Measurements from ENCODE around the gene SOSTDC1. TPM values are rescaled to one million over a fixed set of nuclear protein-coding genes. Genes with fewer than 3 reads are reported as not detected.

Gene SOSTDC1, protein sequence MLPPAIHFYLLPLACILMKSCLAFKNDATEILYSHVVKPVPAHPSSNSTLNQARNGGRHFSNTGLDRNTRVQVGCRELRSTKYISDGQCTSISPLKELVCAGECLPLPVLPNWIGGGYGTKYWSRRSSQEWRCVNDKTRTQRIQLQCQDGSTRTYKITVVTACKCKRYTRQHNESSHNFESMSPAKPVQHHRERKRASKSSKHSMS
- total RNA-seq: 1 to 10 TPM; 2.3 to 3.0 TPM

DNA sequence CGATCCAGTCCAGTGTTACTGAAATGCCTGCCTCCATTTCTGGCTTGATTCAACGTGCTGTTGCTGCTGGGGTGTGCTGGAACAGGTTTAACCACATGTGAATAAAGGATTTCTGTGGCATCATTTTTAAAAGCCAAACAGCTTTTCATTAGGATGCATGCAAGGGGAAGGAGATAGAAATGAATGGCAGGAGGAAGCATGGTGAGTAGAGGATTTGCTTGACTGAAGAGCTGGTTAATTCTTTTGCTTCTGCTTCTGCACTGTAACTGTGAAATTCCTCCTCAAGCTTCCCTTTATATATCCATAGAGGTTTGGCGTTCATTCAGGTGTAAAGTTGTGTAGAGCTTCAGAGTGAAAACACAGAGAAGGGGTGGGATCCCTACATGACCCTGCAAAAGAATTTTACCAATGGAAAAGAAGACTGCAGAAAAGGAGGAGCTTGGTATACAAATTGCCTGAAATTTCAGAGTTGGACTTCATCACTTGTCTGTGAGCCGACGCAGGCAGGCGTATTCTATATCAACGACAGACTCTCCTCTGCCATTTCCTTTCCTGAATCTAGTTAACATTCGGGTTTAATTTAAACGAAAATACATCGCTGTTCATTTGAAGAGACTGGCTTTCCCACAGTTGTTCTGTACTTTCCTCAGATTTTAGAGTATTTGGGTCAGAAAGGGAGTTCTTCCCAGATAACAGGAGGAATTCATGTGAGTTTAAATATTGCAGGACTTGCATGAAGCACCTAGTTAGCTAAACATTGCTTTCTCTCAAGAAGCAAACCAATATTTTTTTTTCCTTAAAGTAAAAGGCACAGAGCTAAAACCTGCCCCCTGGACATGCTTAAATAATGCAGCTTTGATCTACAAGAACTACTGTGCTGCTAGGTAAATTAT is at the start of gene SOSTDC1:
TSS of gene SOSTDC1 (minus strand) at position 270 of the 893 bp plus-strand sequence. CDS start at position 200, 70 bp downstream.
- Histone ChIP-seq H3K4me1 (replicated peaks) (no peaks in the 10 kb centered on the region), H3K27ac (peak within 1 kb of the TSS in 1 of 2 donors; percentile 16), H3K9me3 (no peaks in the 10 kb centered on the region), H3K27me3 (replicated peaks; ENCODE audit: insufficient read depth) (no peaks in the 10 kb centered on the region), H3K4me3 (no peak within 1 kb of the TSS), H3K36me3 (no peaks in the 10 kb centered on the region)
- TF ChIP-seq POLR2A (IDR thresholded peaks at IDR 0.05) (no peak), POLR2AphosphoS5 (IDR thresholded peaks at IDR 0.05) (no peak)
- TF ChIP-seq, protein P1, sequence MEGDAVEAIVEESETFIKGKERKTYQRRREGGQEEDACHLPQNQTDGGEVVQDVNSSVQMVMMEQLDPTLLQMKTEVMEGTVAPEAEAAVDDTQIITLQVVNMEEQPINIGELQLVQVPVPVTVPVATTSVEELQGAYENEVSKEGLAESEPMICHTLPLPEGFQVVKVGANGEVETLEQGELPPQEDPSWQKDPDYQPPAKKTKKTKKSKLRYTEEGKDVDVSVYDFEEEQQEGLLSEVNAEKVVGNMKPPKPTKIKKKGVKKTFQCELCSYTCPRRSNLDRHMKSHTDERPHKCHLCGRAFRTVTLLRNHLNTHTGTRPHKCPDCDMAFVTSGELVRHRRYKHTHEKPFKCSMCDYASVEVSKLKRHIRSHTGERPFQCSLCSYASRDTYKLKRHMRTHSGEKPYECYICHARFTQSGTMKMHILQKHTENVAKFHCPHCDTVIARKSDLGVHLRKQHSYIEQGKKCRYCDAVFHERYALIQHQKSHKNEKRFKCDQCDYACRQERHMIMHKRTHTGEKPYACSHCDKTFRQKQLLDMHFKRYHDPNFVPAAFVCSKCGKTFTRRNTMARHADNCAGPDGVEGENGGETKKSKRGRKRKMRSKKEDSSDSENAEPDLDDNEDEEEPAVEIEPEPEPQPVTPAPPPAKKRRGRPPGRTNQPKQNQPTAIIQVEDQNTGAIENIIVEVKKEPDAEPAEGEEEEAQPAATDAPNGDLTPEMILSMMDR (IDR thresholded peaks at IDR 0.05): no peak
- intact Hi-C loops (cut with DNase I): no loop called here
- 8% methylated on average over 10 of the region's 10 CpGs for WGBS
- peak; percentile 9 for DNase-seq (ENCODE audit: low spot score)

DNA sequence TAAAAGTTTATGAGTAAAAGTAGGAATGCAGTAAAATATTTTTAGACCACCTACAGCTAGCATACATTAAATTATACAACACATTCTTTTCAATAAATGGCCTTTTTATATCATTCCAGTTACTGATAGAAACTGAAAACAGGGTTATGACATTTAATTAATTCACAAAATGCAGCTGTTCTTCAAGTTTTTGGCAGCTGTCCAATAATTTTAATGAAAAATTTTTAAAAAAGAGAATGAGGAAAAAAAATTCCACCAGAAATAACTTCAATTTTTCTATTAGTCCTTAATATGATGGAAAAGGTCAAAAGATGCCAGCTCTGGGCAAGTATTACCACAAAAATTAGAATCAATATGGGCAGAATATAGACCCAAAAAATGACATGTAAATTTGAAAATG is 49.2 kb upstream of the SOSTDC1 start:
- TF ChIP-seq POLR2AphosphoS5 (IDR thresholded peaks at IDR 0.05) (no peak), POLR2A (IDR thresholded peaks at IDR 0.05) (no peak)
- TF ChIP-seq, protein P1 (IDR thresholded peaks at IDR 0.05): no peak
- no peak for DNase-seq (ENCODE audit: low spot score)
- no peaks in the 10 kb centered on the region for H3K9me3 ChIP-seq

DNA sequence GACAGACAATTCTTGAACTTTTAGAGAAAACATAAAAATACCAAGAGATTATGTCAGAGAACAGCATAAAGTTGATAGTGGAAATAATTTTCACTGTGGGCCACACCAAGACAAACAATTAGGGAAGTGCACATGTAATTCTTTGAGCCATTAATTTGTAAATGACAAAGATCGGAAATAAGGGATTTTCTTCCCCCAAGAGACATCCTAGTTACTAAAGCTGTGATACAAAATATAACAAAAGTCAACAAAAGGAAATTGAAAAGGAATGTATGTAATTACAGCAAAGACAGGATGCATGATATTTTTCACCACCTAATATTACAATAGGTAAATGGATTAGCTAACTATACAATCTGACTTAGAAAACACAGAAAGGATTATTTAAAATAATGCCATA is 48.7 kb upstream of the SOSTDC1 start:
- 73% methylated on average over 1 of the region's 1 CpG for WGBS
- Histone ChIP-seq H3K9me3 (no peaks in the 10 kb centered on the region), H3K4me1 (replicated peaks) (no peaks in the 10 kb centered on the region), H3K27ac (no peak overlapping the region), H3K27me3 (replicated peaks; ENCODE audit: insufficient read depth) (no peaks in the 10 kb centered on the region), H3K4me3 (no peak overlapping the region), H3K36me3 (no peaks in the 10 kb centered on the region)
- DNase-seq (ENCODE audit: low spot score): no peak
- intact Hi-C loops (cut with DNase I): no loop called here
- TF ChIP-seq POLR2AphosphoS5 (IDR thresholded peaks at IDR 0.05): no peak
- TF ChIP-seq, protein P1 (IDR thresholded peaks at IDR 0.05): no peak
- TF ChIP-seq POLR2A (IDR thresholded peaks at IDR 0.05): no peak

More for the DNA sequence above, 49.2 kb upstream of the SOSTDC1 start:
- no peak overlapping the region for H3K27ac ChIP-seq
- no peaks in the 10 kb centered on the region for H3K36me3 ChIP-seq
- intact Hi-C loops (cut with DNase I): no loop called here
- no peaks in the 10 kb centered on the region for H3K4me1 ChIP-seq (replicated peaks)
- no peak overlapping the region for H3K4me3 ChIP-seq
- H3K27me3 ChIP-seq (replicated peaks; ENCODE audit: insufficient read depth): no peaks in the 10 kb centered on the region

DNA sequence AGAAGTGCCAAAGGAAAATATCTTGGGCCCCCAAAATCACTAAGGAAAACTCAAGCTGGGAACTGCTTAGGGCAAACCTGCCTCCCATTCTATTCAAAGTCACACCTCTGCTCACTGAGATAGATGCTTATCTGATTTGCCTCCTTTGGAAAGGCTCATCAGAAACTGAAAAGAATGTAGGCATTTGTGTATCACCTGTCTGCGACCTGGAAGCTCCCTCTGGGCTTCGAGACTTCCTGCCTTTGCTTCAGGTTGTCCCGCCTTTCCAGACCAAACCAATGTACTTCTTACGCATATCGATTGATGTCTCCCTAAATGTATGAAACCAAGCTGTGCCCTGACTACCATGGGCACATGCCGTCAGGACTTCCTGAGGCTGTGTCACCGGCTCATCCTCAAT is 46.6 kb upstream of the SOSTDC1 start:
- Histone ChIP-seq H3K9me3 (no peaks in the 10 kb centered on the region), H3K4me1 (replicated peaks) (no peaks in the 10 kb centered on the region), H3K4me3 (no peak overlapping the region), H3K27me3 (replicated peaks; ENCODE audit: insufficient read depth) (no peaks in the 10 kb centered on the region), H3K27ac (no peak overlapping the region), H3K36me3 (no peaks in the 10 kb centered on the region)
- WGBS: 82% methylated on average over 7 of the region's 7 CpGs
- intact Hi-C loops (cut with DNase I): no loop called here
- no peak for DNase-seq (ENCODE audit: low spot score)
- TF ChIP-seq POLR2A (IDR thresholded peaks at IDR 0.05) (no peak), POLR2AphosphoS5 (IDR thresholded peaks at IDR 0.05) (no peak)
- TF ChIP-seq, protein P1 (IDR thresholded peaks at IDR 0.05): no peak

Measured in prostate gland (tissue), 2 donors.